Activated T-cell treated with anti-CD3 and anti-CD28 coated beads, Interleukin-2, amount 50 U/mL, for 72 hours (primary cell): ENCODE results near the gene STARD5. TPM values are rescaled to one million over a fixed set of nuclear protein-coding genes. Genes with fewer than 3 reads are reported as not detected.

Experiments
- ATAC-seq, 2 donors: fragments of 150-1000 bp; cut with Tn5 transposase; replicated peaks in 1 of 2; 2 replicates each; pipeline ENCODE4 v1.10.0; 2021; ENCODE audit warnings: moderate library complexity in 2 of 2, mild to moderate bottlenecking in 1 of 2
- DNase-seq, 2 donors: peaks; one replicate each; pipeline ENCODE4 v3.0.0; 2021 to 2022; ENCODE audit warnings: mixed read lengths in 1 of 2
- H3K27ac Mint-ChIP-seq: one replicate; pipeline ENCODE4 v1.8.0; 2022; ENCODE audit warnings: mild to moderate bottlenecking, moderate library complexity, mixed read lengths
- H3K27me3 Mint-ChIP-seq: one replicate; pipeline ENCODE4 v1.8.0; 2022; ENCODE audit warnings: low read depth, mixed read lengths
- H3K36me3 Mint-ChIP-seq, 2 donors: one replicate each; pipeline ENCODE4 v1.8.0; 2022; ENCODE audit warnings: mixed read lengths in 2 of 2, mild to moderate bottlenecking in 1 of 2; ENCODE audit not compliant: insufficient read depth in 2 of 2
- H3K4me1 Mint-ChIP-seq: one replicate; pipeline ENCODE4 v1.8.0; 2022; ENCODE audit warnings: low read depth, mixed read lengths
- H3K4me3 Mint-ChIP-seq, 2 donors: one replicate each; pipeline ENCODE4 v1.8.0; 2022; ENCODE audit warnings: mild to moderate bottlenecking in 2 of 2, mixed read lengths in 2 of 2, moderate library complexity in 2 of 2
- H3K9me3 Mint-ChIP-seq, 2 donors: one replicate each; pipeline ENCODE4 v1.8.0; 2022; ENCODE audit warnings: mixed read lengths in 2 of 2
- total RNA-seq, 2 donors: library from RNA; stranded (reverse); gene quantifications; one replicate each; pipeline ENCODE4 v1.2.3, GENCODE V29; 2022

Gene STARD5
- total RNA-seq, 2 donors from 2014 or later = 9.0 to 10.3 TPM

GRCh38 chr15:81301815-81302399 is 22.0 kb downstream of the STARD5 start:
- H3K4me1 Mint-ChIP-seq = peaks cover 93% of the 10 kb centered on the region
- H3K36me3 Mint-ChIP-seq = peaks cover 32 to 62% of the 10 kb centered on the region in 2 donors
- ATAC-seq = peak; percentile 77 to 78
- peak overlapping the region; percentile 31 for H3K27ac Mint-ChIP-seq
- peak overlapping the region; percentile 96 to 98 for H3K4me3 Mint-ChIP-seq
- no peaks in the 10 kb centered on the region for H3K27me3 Mint-ChIP-seq
- DNase-seq = peak; percentile 62 to 66
- no peaks in the 10 kb centered on the region for H3K9me3 Mint-ChIP-seq

- peak overlapping the region; percentile 96 to 98 for H3K4me3 Mint-ChIP-seq
- DNase-seq = no peak
- peaks cover 94% of the 10 kb centered on the region for H3K4me1 Mint-ChIP-seq
- H3K27ac Mint-ChIP-seq = peak overlapping the region; percentile 78
- peaks cover 30 to 58% of the 10 kb centered on the region in 2 donors for H3K36me3 Mint-ChIP-seq
- H3K9me3 Mint-ChIP-seq = no peaks in the 10 kb centered on the region
- no peak for ATAC-seq
- no peaks in the 10 kb centered on the region for H3K27me3 Mint-ChIP-seq
These were observed 22.6 kb downstream of the STARD5 start for GRCh38 chr15:81301385-81301784.

GRCh38 chr15:81299630-81300273 is 24.2 kb downstream of the STARD5 start:
- Mint-ChIP-seq H3K4me1 (peaks cover 97% of the 10 kb centered on the region), H3K27ac (peak overlapping the region; percentile 90), H3K27me3 (no peaks in the 10 kb centered on the region), H3K9me3 (no peaks in the 10 kb centered on the region), H3K36me3 (peaks cover 25 to 43% of the 10 kb centered on the region in 2 donors), H3K4me3 (peak overlapping the region; percentile 96 to 98)
- DNase-seq (no peak), ATAC-seq (no peak)

GRCh38 chr15:81299156-81299555 is 24.8 kb downstream of the STARD5 start:
- Mint-ChIP-seq H3K27ac (peak overlapping the region; percentile 90), H3K27me3 (no peaks in the 10 kb centered on the region), H3K9me3 (no peaks in the 10 kb centered on the region), H3K4me1 (peaks cover 97% of the 10 kb centered on the region), H3K4me3 (peak overlapping the region; percentile 96 to 98), H3K36me3 (peaks cover 23 to 37% of the 10 kb centered on the region in 2 donors)
- no peak for ATAC-seq
- no peak for DNase-seq

GRCh38 chr15:81298611-81299010 is 25.3 kb downstream of the STARD5 start:
- H3K9me3 Mint-ChIP-seq = no peaks in the 10 kb centered on the region
- DNase-seq (no peak), ATAC-seq (no peak)
- peaks cover 23 to 31% of the 10 kb centered on the region in 2 donors for H3K36me3 Mint-ChIP-seq
- H3K27me3 Mint-ChIP-seq = no peaks in the 10 kb centered on the region
- peaks cover 97% of the 10 kb centered on the region for H3K4me1 Mint-ChIP-seq
- peak overlapping the region; percentile 96 to 98 for H3K4me3 Mint-ChIP-seq
- H3K27ac Mint-ChIP-seq = peak overlapping the region; percentile 90

- H3K4me1 Mint-ChIP-seq = peaks cover 96% of the 10 kb centered on the region
- peak overlapping the region; percentile 90 for H3K27ac Mint-ChIP-seq
- no peak for DNase-seq
- H3K9me3 Mint-ChIP-seq = no peaks in the 10 kb centered on the region
- no peaks in the 10 kb centered on the region for H3K27me3 Mint-ChIP-seq
- peak overlapping the region; percentile 96 to 98 for H3K4me3 Mint-ChIP-seq
- ATAC-seq = peak in 1 of 2 donors; percentile 6
- H3K36me3 Mint-ChIP-seq = peaks cover 20 to 25% of the 10 kb centered on the region in 2 donors
These were observed 26.1 kb downstream of the STARD5 start for GRCh38 chr15:81297603-81298575.

GRCh38 chr15:81297147-81297572 is 26.8 kb downstream of the STARD5 start:
- no peaks in the 10 kb centered on the region for H3K9me3 Mint-ChIP-seq
- peaks cover 96% of the 10 kb centered on the region for H3K4me1 Mint-ChIP-seq
- H3K4me3 Mint-ChIP-seq = peak overlapping the region; percentile 96 to 98
- H3K27ac Mint-ChIP-seq = peak overlapping the region; percentile 90
- peaks cover 17 to 20% of the 10 kb centered on the region in 2 donors for H3K36me3 Mint-ChIP-seq
- no peak for ATAC-seq
- no peaks in the 10 kb centered on the region for H3K27me3 Mint-ChIP-seq
- DNase-seq = no peak

GRCh38 chr15:81296673-81297072 is 27.3 kb downstream of the STARD5 start:
- Mint-ChIP-seq H3K27me3 (no peaks in the 10 kb centered on the region), H3K36me3 (peaks cover 12 to 15% of the 10 kb centered on the region in 2 donors), H3K9me3 (no peaks in the 10 kb centered on the region), H3K4me1 (peaks cover 96% of the 10 kb centered on the region), H3K4me3 (peak overlapping the region; percentile 96 to 98), H3K27ac (peak overlapping the region; percentile 90)
- peak; percentile 81 to 85 for DNase-seq
- peak; percentile 70 for ATAC-seq

- peak overlapping the region; percentile 90 for H3K27ac Mint-ChIP-seq
- DNase-seq = no peak
- no peak for ATAC-seq
- peak overlapping the region; percentile 96 to 98 for H3K4me3 Mint-ChIP-seq
- H3K4me1 Mint-ChIP-seq = peaks cover 96% of the 10 kb centered on the region
- H3K9me3 Mint-ChIP-seq = no peaks in the 10 kb centered on the region
- H3K36me3 Mint-ChIP-seq = peaks cover 12 to 13% of the 10 kb centered on the region in 2 donors
- no peaks in the 10 kb centered on the region for H3K27me3 Mint-ChIP-seq
These were observed 27.8 kb downstream of the STARD5 start for GRCh38 chr15:81296186-81296585.

- H3K9me3 Mint-ChIP-seq = no peaks in the 10 kb centered on the region
- H3K4me1 Mint-ChIP-seq = peaks cover 95% of the 10 kb centered on the region
- H3K4me3 Mint-ChIP-seq = peak overlapping the region; percentile 96 to 98
- no peaks in the 10 kb centered on the region for H3K27me3 Mint-ChIP-seq
- H3K36me3 Mint-ChIP-seq = peaks cover 8 to 12% of the 10 kb centered on the region in 2 donors
- no peak for ATAC-seq
- DNase-seq = peak in 1 of 2 donors; percentile 25
- H3K27ac Mint-ChIP-seq = peak overlapping the region; percentile 90
These were observed 28.3 kb downstream of the STARD5 start for GRCh38 chr15:81295486-81296121.

- H3K27ac Mint-ChIP-seq = peak overlapping the region; percentile 90
- H3K4me1 Mint-ChIP-seq = peaks cover 94% of the 10 kb centered on the region
- H3K36me3 Mint-ChIP-seq = peaks cover 4 to 5% of the 10 kb centered on the region in 2 donors
- DNase-seq (no peak), ATAC-seq (no peak)
- H3K27me3 Mint-ChIP-seq = no peaks in the 10 kb centered on the region
- H3K9me3 Mint-ChIP-seq = no peaks in the 10 kb centered on the region
- H3K4me3 Mint-ChIP-seq = peak overlapping the region; percentile 96 to 98
These were observed 29.4 kb downstream of the STARD5 start for GRCh38 chr15:81294516-81294880.

GRCh38 chr15:81293728-81294515 is 30.0 kb downstream of the STARD5 start:
- peak; percentile 66 to 67 for ATAC-seq
- Mint-ChIP-seq H3K27me3 (no peaks in the 10 kb centered on the region), H3K4me3 (peak overlapping the region; percentile 96 to 98), H3K36me3 (peaks cover 1 to 4% of the 10 kb centered on the region in 2 donors), H3K27ac (peak overlapping the region; percentile 90), H3K9me3 (no peaks in the 10 kb centered on the region), H3K4me1 (peaks cover 95% of the 10 kb centered on the region)
- peak; percentile 72 to 83 for DNase-seq
